ENCODE data around the gene MTIF3.

MTIF3 gene

GRCh38 chr13:27408074-27408473 lies 42.3 kb downstream of the MTIF3 start:
- no peak for TF ChIP-seq CTCF (IDR thresholded peaks at IDR 0.05; ENCODE audit: extremely low read depth, insufficient read depth, missing control alignments)
- in situ Hi-C loops (cut with MboI; ENCODE audit: low pct_unique_long_range_greater_than_20kb, low sequenced_read_pairs, unreplicated experiment) = no loop called here

GRCh38 chr13:27406178-27406939 lies 44.0 kb downstream of the MTIF3 start:
- in situ Hi-C loops (cut with MboI; ENCODE audit: low pct_unique_long_range_greater_than_20kb, low sequenced_read_pairs, unreplicated experiment) = no loop called here
- DNase-seq (ENCODE audit: low spot score) = peak; percentile 63
- peak; percentile 58 for TF ChIP-seq CTCF (IDR thresholded peaks at IDR 0.05; ENCODE audit: extremely low read depth, insufficient read depth, missing control alignments)

More at GRCh38 chr13:27408074-27408473, 42.3 kb downstream of the MTIF3 start:
- DNase-seq (ENCODE audit: low spot score) = no peak

- in situ Hi-C loops (cut with MboI; ENCODE audit: low pct_unique_long_range_greater_than_20kb, low sequenced_read_pairs, unreplicated experiment) = no loop called here
- no peak for DNase-seq (ENCODE audit: low spot score)
- no peak for TF ChIP-seq CTCF (IDR thresholded peaks at IDR 0.05; ENCODE audit: extremely low read depth, insufficient read depth, missing control alignments)
Observed at GRCh38 chr13:27405546-27406134, 44.7 kb downstream of the MTIF3 start.

- no peak for TF ChIP-seq CTCF (IDR thresholded peaks at IDR 0.05; ENCODE audit: extremely low read depth, insufficient read depth, missing control alignments)
- no peak for DNase-seq (ENCODE audit: low spot score)
- in situ Hi-C loops (cut with MboI; ENCODE audit: low pct_unique_long_range_greater_than_20kb, low sequenced_read_pairs, unreplicated experiment) = no loop called here
Observed at GRCh38 chr13:27404680-27405079, 45.7 kb downstream of the MTIF3 start.

- no peak for TF ChIP-seq CTCF (IDR thresholded peaks at IDR 0.05; ENCODE audit: extremely low read depth, insufficient read depth, missing control alignments)
- DNase-seq (ENCODE audit: low spot score) = no peak
- in situ Hi-C loops (cut with MboI; ENCODE audit: low pct_unique_long_range_greater_than_20kb, low sequenced_read_pairs, unreplicated experiment) = no loop called here
Observed at GRCh38 chr13:27403727-27404385, 46.5 kb downstream of the MTIF3 start.

- no peak for TF ChIP-seq CTCF (IDR thresholded peaks at IDR 0.05; ENCODE audit: extremely low read depth, insufficient read depth, missing control alignments)
- in situ Hi-C loops (cut with MboI; ENCODE audit: low pct_unique_long_range_greater_than_20kb, low sequenced_read_pairs, unreplicated experiment) = no loop called here
- no peak for DNase-seq (ENCODE audit: low spot score)
Observed at GRCh38 chr13:27403203-27403678, 47.1 kb downstream of the MTIF3 start.

All from GM13977 (cell line).